Keratinocyte (primary cell): ENCODE data around the gene ZNF644.

Source experiments
- EZH2 ChIP-seq: IDR thresholded peaks from one replicate; pipeline ENCODE4 v1.6.1; 2012; ENCODE audit warnings: inconsistent platforms, mild to moderate bottlenecking, low read length, moderate library complexity
- TF ChIP-seq, protein P1 (sequence below), 3 experiments: IDR thresholded peaks in 1 of 3; conservative IDR thresholded peaks in 1 of 3; optimal IDR thresholded peaks in 1 of 3; 2 replicates in 2 of 3; 3 replicates in 1 of 3; pipeline versions ENCODE3 to v1.5.1; 2011; ENCODE audit warnings: low read length in 3 of 3, mild to moderate bottlenecking in 3 of 3, moderate library complexity in 2 of 3, control low read depth in 1 of 3, inconsistent platforms in 1 of 3; ENCODE audit not compliant: insufficient read depth in 2 of 3; ENCODE audit errors: extremely low read depth in 1 of 3

- TF ChIP-seq, protein P1, sequence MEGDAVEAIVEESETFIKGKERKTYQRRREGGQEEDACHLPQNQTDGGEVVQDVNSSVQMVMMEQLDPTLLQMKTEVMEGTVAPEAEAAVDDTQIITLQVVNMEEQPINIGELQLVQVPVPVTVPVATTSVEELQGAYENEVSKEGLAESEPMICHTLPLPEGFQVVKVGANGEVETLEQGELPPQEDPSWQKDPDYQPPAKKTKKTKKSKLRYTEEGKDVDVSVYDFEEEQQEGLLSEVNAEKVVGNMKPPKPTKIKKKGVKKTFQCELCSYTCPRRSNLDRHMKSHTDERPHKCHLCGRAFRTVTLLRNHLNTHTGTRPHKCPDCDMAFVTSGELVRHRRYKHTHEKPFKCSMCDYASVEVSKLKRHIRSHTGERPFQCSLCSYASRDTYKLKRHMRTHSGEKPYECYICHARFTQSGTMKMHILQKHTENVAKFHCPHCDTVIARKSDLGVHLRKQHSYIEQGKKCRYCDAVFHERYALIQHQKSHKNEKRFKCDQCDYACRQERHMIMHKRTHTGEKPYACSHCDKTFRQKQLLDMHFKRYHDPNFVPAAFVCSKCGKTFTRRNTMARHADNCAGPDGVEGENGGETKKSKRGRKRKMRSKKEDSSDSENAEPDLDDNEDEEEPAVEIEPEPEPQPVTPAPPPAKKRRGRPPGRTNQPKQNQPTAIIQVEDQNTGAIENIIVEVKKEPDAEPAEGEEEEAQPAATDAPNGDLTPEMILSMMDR (optimal IDR thresholded peaks at IDR 0.05 in 1 of 3, IDR thresholded peaks at IDR 0.05 in 1 of 3, conservative IDR thresholded peaks at IDR 0.05 in 1 of 3; ENCODE audit: extremely low read depth in 1 of 3, insufficient read depth in 2 of 3, low read length in 3 of 3): no peak
- no peak for TF ChIP-seq EZH2
Measured at GRCh38 chr1:90879281-90879680, 142.6 kb downstream of the ZNF644 start.
